Right lobe of liver (tissue), 4 donors: ENCODE data around the gene GRIN2A.

ENCODE experiments used
- CTCF ChIP-seq, 4 donors: fragments of 200-600 bp in 3 of 4; fragments of 450-650 bp in 1 of 4; IDR thresholded peaks; one replicate each; pipeline versions ENCODE4 v1.5.1 to v1.8.0; 2016 to 2022; ENCODE audit warnings: antibody characterized with exemption in 4 of 4, mild to moderate bottlenecking in 2 of 4
- POLR2A ChIP-seq: fragments of 450-650 bp; IDR thresholded peaks from one replicate; pipeline ENCODE4 v1.6.1; 2017; ENCODE audit warnings: antibody characterized with exemption, mild to moderate bottlenecking
- donor health status: DM: no; HTN: no; CAD: no.
- donor health status: DM: no; HTN: no; CAD: no.
- donor health status: DM: no; HTN: yes; CAD: no.

- TF ChIP-seq CTCF (IDR thresholded peaks at IDR 0.05) = no peak
- TF ChIP-seq POLR2A = no peak
Measured at GRCh38 chr16:9917691-9918090, 264.5 kb downstream of the GRIN2A start.
